Activated naive CD8-positive, alpha-beta T cell treated with anti-CD3 and anti-CD28 coated beads, Interleukin-2, amount 10 ng/mL, durations not matched to agents 7 days and 5 days (primary cell): Measurements from ENCODE around the gene ABHD17B. TPM values are rescaled to one million over a fixed set of nuclear protein-coding genes. Genes with fewer than 3 reads are reported as not detected.

ENCODE experiments used
- ATAC-seq: fragments of 150-1000 bp; cut with Tn5 transposase; one replicate; pipeline ENCODE4 v1.10.0; 2021; ENCODE audit warnings: low read depth, moderate library complexity
- POLR2A ChIA-PET: fragments of 350-600 bp; sonication (Branson Sonifier 250); formaldehyde crosslinking; loops from one replicate; lab custom pipeline; 2021; ENCODE audit warnings: antibody characterized with exemption; lab: Charles Lee
- DNase-seq: peaks from one replicate; pipeline ENCODE4 v3.0.0; 2021
- H3K27ac Mint-ChIP-seq: one replicate; pipeline ENCODE4 v1.8.0; 2022; ENCODE audit warnings: mild to moderate bottlenecking, mixed read lengths
- H3K27me3 Mint-ChIP-seq: one replicate; pipeline ENCODE4 v1.8.0; 2022; ENCODE audit warnings: mild to moderate bottlenecking, moderate library complexity, mixed read lengths
- H3K36me3 Mint-ChIP-seq: one replicate; pipeline ENCODE4 v1.8.0; 2021; ENCODE audit warnings: mild to moderate bottlenecking, mixed read lengths
- H3K4me1 Mint-ChIP-seq: one replicate; pipeline ENCODE4 v1.8.0; 2021; ENCODE audit warnings: mixed read lengths
- H3K4me3 Mint-ChIP-seq: one replicate; pipeline ENCODE4 v1.8.0; 2022; ENCODE audit warnings: mild to moderate bottlenecking, moderate library complexity, mixed read lengths
- H3K9me3 Mint-ChIP-seq: one replicate; pipeline ENCODE4 v1.8.0; 2021; ENCODE audit warnings: mixed read lengths
- total RNA-seq, 2 experiments: library from RNA; stranded (reverse); gene quantifications; one replicate each; pipeline ENCODE4 v1.2.3, GENCODE V29; 2021

ABHD17B gene
- total RNA-seq, 2 experiments from 2014 or later, result 25.2 to 25.6 TPM

DNA sequence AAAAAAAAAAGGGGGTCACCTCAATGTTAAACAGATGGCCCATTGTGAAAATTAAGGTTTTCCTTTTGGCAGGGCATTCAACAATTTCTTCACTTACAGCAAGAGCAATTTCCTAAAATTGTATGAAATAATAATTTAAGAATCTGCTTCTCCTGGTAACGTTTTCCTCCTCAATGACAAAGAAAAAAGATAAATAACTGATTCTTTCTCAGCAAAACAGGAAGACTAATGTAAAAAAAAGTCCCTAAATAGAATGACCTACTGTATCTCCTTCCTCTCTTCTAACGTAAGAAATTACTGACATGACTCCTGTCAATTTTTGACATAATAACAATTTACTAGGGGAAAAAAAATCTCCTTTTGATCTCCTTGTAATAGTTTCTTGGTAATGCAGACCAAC, 25.5 kb downstream of the ABHD17B start:
- DNase-seq (no peak), ATAC-seq (no peak)
- POLR2A ChIA-PET, result interaction anchor here (0.6 to 0.9 kb wide), 3 partner anchors 9 to 26 kb away, joined by 3 read pairs; partner anchors contain the start of genes ABHD17B and C9orf85
- Mint-ChIP-seq H3K9me3 (peaks cover 16% of the 10 kb centered on the region), H3K27me3 (no peaks in the 10 kb centered on the region), H3K4me1 (peaks cover 23% of the 10 kb centered on the region), H3K27ac (no peak overlapping the region), H3K4me3 (no peak overlapping the region), H3K36me3 (peaks cover 53% of the 10 kb centered on the region)

DNA sequence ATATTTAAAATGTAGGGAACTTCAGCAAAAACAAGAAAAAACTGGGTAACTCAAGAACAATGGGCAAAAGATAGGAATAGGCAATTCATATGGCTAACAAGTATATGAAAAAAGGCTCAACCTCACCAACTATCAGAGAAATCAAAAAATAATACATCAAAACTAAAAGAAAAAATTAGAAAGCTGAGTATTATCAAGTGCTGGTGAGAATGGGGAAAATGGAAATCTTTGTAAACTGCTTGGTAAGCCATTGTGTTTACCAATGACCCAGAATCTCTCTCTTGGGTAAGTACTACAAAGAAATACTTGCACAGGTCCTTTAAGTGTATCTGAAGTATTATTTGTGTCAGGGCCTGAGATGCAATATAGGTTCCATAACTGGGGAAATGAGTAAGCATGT, 27.0 kb downstream of the ABHD17B start:
- Mint-ChIP-seq H3K27ac (no peak overlapping the region), H3K4me1 (peaks cover 24% of the 10 kb centered on the region), H3K27me3 (no peaks in the 10 kb centered on the region), H3K4me3 (no peak overlapping the region), H3K36me3 (peaks cover 57% of the 10 kb centered on the region), H3K9me3 (peaks cover 24% of the 10 kb centered on the region)
- POLR2A ChIA-PET, result no interaction called here
- DNase-seq, result no peak
- ATAC-seq, result no peak

DNA sequence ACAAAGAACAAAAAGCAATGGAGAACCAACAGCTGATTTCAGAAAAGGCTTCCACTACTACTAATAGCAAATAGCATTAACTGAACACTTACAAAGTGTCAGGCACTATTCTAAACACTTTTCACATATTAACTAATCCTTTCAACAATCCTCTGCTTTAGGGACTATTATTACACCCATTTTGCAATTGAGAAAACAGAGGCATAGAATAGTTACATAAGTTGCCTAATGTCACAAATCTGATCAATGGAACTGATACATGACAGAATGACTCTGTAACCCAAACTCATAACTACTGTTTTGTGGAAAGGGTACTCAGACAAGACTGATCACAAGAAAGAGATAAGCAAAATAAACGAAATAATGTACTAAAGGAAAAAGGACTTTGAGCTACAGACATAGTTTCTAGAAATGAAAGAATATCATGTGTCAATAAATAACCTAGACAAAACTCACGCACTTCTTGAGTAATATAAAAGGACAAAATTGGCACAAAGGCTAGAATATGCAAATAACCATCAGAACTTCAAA, 31.3 kb downstream of the ABHD17B start:
- DNase-seq (no peak), ATAC-seq (no peak)
- no peak overlapping the region for H3K27ac Mint-ChIP-seq
- H3K4me1 Mint-ChIP-seq, result peaks cover 12% of the 10 kb centered on the region
- peaks cover 38% of the 10 kb centered on the region for H3K9me3 Mint-ChIP-seq
- H3K36me3 Mint-ChIP-seq, result peaks cover 63% of the 10 kb centered on the region
- H3K4me3 Mint-ChIP-seq, result no peak overlapping the region
- H3K27me3 Mint-ChIP-seq, result no peaks in the 10 kb centered on the region
- POLR2A ChIA-PET, result no interaction called here

DNA sequence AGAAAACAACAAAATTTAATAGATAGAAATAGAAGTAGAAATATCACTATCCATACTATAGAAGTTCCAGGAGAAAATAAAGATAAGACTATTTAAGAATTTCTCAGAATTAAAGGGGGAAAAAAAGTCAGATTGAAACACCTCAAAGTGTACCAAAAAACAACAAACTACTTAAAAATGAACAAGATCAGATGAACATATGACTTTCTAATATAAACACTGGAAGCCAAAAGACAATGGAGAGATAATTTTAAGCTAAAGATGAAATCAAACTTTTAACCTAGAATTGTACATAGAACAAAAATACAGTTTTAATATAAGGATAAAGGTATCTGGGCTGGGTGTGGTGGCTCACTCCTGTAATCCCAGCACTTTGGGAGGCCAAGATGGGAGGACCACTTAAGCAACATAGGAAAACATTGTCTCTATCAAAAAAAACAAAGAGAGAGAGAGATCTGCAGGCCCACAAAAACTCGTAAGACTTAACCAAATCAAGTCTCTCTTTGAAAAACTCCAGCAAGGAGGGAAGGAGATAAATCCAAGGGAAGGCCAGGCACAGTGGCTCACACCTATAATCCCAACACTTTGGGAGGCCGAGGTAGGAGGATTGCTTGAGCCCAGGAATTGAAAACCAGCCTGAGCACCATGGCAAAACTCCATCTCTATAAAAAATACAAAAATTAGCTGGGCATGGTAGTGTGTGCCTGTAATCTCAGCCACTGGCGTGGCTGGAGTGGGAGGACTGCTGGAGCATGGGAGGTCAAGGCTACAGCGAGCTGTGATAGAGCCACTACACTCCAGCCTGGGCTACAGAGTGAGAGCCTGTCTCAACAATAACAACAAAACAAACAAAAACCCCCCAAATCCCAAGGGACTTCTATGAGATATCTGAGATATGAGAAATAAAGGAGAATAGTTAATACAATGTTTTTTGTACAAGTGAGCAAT, 32.4 kb downstream of the ABHD17B start:
- H3K27ac Mint-ChIP-seq, result no peak overlapping the region
- POLR2A ChIA-PET, result no interaction called here
- H3K27me3 Mint-ChIP-seq, result no peaks in the 10 kb centered on the region
- no peak overlapping the region for H3K4me3 Mint-ChIP-seq
- H3K4me1 Mint-ChIP-seq, result peaks cover 12% of the 10 kb centered on the region
- DNase-seq (no peak), ATAC-seq (no peak)
- H3K9me3 Mint-ChIP-seq, result peaks cover 31% of the 10 kb centered on the region
- peaks cover 60% of the 10 kb centered on the region for H3K36me3 Mint-ChIP-seq

DNA sequence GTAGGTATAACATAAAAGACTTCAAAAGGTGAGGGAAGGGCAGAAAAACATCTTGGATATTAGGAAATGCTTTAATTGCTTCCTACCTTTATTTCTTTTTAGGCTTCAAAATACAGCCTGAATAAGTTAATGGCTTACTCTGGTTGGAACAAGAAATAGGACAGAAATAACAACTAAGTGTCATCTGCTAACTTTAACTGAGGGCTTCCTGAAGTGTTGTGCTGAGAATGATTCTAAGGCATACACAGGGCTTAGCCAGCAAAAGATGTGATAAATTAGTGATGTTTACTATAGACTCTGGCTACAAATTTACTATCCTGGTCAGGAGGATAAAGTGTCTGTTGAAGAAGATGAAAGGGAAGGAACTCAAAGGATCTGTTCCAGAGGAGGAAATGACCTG, 34.2 kb downstream of the ABHD17B start:
- H3K4me1 Mint-ChIP-seq, result peaks cover 11% of the 10 kb centered on the region
- POLR2A ChIA-PET, result no interaction called here
- H3K27ac Mint-ChIP-seq, result no peak overlapping the region
- ATAC-seq, result no peak
- peaks cover 49% of the 10 kb centered on the region for H3K36me3 Mint-ChIP-seq
- DNase-seq, result no peak
- no peaks in the 10 kb centered on the region for H3K27me3 Mint-ChIP-seq
- H3K9me3 Mint-ChIP-seq, result peaks cover 28% of the 10 kb centered on the region
- no peak overlapping the region for H3K4me3 Mint-ChIP-seq

DNA sequence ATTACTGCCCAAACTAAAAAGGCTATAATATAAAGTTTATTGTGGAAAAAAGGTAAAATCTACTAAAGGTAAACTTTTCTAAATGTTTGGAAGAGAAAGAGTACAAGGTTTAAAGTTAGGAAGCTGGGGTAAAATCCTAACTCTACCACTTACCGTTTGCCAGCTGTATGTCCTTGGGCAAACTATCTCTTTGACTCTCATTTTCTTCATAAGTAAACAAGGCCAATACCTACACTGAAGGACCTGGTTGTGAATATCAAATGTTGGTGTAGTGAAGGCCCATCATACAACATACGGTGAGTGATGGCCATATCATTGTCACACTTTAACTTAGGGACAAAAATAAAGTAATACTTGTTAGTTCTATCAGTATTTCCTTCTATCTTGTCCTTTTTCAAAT, 34.9 kb downstream of the ABHD17B start:
- Mint-ChIP-seq H3K4me3 (no peak overlapping the region), H3K27ac (no peak overlapping the region), H3K36me3 (peaks cover 42% of the 10 kb centered on the region), H3K4me1 (peaks cover 11% of the 10 kb centered on the region), H3K27me3 (no peaks in the 10 kb centered on the region), H3K9me3 (peaks cover 25% of the 10 kb centered on the region)
- no peak for DNase-seq
- POLR2A ChIA-PET, result no interaction called here
- ATAC-seq, result no peak

DNA sequence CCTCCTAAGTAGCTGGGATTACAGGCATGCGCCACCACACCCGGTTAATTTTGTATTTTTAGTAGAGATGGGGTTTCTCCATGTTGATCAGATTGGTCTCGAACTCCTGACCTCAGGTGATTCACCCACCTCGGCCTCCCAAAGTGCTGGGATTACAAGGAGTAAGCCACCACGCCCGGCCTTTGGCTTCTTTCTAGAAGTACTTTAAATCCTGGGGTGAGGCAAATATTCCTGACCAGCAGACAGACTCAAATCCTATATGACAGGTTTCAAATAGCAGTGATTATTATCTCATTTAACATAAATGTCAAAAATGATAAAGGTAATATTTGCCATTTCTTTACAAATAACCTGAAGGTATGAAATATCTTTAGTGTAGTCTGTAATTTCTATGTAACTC, 35.6 kb downstream of the ABHD17B start:
- POLR2A ChIA-PET, result no interaction called here
- Mint-ChIP-seq H3K27ac (no peak overlapping the region), H3K4me3 (no peak overlapping the region), H3K9me3 (peaks cover 22% of the 10 kb centered on the region), H3K4me1 (peaks cover 11% of the 10 kb centered on the region), H3K36me3 (peaks cover 40% of the 10 kb centered on the region), H3K27me3 (no peaks in the 10 kb centered on the region)
- ATAC-seq, result no peak
- no peak for DNase-seq

DNA sequence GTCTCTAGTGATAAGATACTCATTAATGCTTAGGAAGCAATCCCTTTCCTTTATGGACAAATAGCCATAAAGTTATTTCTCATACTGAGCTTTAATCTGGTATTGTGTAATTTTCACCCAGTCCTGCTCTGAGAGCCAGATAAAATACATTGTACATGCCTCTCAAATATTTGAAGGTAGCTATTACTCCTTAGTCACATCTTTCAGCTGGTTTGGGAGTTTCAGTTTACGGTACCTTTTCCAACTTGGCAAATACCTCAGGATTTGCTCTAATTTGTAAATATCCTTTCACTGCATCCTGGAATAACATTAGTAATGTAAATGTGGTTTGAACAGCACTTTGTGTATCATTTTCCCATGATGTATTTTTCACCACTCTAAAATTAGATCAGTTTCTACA, 47.4 kb downstream of the ABHD17B start:
- Mint-ChIP-seq H3K36me3 (peaks cover 62% of the 10 kb centered on the region), H3K27me3 (no peaks in the 10 kb centered on the region), H3K4me3 (no peak overlapping the region), H3K27ac (no peak overlapping the region), H3K9me3 (peaks cover 15% of the 10 kb centered on the region), H3K4me1 (peaks cover 2% of the 10 kb centered on the region)
- DNase-seq (no peak), ATAC-seq (no peak)
- POLR2A ChIA-PET, result no interaction called here

DNA sequence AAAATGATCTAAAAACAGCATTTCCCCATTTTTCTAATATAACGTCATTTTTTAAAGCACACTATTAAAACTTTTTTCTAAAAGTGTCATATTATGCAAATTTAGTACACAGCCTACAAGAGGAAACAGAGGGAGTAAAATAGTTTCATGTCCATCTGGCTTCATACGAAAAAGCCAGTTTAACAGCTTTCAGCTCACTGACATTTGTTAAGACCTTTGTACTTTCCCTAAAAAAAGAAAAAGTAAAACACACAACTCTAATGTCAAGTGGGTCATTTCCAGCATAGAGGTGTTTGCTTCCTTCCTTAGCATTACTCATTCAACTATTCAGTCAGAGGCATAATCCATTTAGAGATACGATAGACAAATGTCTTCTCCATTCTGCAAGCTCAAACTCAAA, 49.4 kb downstream of the ABHD17B start:
- no peak overlapping the region for H3K27ac Mint-ChIP-seq
- DNase-seq (no peak), ATAC-seq (no peak)
- peaks cover 19% of the 10 kb centered on the region for H3K9me3 Mint-ChIP-seq
- POLR2A ChIA-PET, result no interaction called here
- no peaks in the 10 kb centered on the region for H3K27me3 Mint-ChIP-seq
- H3K4me1 Mint-ChIP-seq, result peaks cover 3% of the 10 kb centered on the region
- no peak overlapping the region for H3K4me3 Mint-ChIP-seq
- H3K36me3 Mint-ChIP-seq, result peaks cover 54% of the 10 kb centered on the region

DNA sequence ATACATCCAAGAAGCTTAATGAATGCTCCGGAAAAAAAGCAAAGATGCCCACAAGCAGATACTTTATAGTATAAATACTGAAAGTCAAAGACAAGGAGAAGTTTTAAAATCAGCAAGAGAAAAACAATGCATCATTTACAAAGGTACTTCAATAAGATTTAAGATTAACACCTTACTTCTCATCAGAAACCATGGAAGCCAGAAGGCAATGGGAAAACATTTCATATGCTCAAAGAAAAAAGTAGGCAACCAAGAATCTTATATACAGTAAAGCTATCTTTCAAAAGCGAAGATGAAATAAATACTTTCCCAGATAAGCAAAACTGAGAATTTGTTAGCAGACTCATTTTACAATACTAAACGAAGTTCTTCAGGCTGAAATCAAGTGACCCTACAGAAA, 51.1 kb downstream of the ABHD17B start:
- Mint-ChIP-seq H3K27ac (no peak overlapping the region), H3K4me3 (no peak overlapping the region), H3K27me3 (no peaks in the 10 kb centered on the region), H3K4me1 (peaks cover 3% of the 10 kb centered on the region), H3K9me3 (peaks cover 19% of the 10 kb centered on the region), H3K36me3 (peaks cover 47% of the 10 kb centered on the region)
- POLR2A ChIA-PET, result no interaction called here
- no peak for ATAC-seq
- no peak for DNase-seq

DNA sequence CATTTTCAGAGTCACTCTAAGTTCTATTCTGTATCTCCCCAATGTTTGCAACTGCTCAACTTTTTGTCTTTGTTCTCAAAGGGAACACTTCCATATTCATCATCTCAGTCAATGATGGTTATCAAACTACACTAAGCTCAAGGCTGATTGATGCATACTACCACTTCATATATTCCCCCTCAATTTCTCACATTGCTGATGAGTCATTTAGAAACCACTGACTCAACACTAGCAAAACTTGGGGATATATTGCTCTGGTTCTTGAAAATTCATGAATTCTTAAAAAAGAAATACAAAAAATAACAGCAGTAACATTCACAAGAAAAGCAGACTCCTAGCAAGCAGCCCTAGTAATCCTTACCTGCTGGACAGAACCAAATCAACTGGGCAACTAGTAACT, 52.2 kb downstream of the ABHD17B start:
- Mint-ChIP-seq H3K27ac (no peak overlapping the region), H3K27me3 (no peaks in the 10 kb centered on the region), H3K4me3 (no peak overlapping the region), H3K4me1 (peaks cover 3% of the 10 kb centered on the region), H3K36me3 (peaks cover 39% of the 10 kb centered on the region), H3K9me3 (peaks cover 19% of the 10 kb centered on the region)
- DNase-seq, result no peak
- no peak for ATAC-seq
- POLR2A ChIA-PET, result interaction anchor here (1.3 kb wide), 1 partner anchor 52 kb away, joined by 3 read pairs; the partner anchor contains the start of gene ABHD17B

DNA sequence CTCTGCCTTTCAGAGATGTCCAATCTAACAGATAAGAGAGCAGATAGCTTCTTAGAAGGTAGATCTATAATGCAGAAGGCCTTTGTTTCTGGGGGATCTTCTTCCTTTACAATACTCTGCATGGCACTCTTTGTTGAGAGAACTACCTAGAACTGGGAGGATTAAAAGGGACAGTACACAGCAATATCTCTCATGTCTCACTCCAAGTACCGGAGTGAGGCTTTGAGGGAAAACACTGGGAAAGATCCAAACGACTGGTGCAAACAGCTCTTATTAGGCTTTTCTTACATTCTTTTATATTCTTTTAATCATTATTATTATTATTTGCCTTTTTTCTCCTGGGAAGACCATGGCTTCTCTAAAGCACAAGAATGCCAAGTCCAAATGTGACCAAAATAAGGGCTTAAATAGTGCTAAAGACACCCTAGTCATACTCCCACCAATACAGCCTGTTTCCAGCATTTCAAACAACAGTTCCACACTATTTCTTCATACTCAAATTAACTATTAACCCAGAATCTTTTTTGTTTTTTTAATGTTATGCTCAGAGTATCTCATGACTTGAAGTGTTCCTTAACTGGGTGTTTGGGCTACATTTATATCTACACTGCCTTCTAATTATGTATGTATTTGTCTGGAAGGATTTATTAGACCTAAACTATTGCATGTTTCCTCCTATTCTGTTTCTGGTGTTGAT, 52.7 kb downstream of the ABHD17B start:
- Mint-ChIP-seq H3K36me3 (peaks cover 33% of the 10 kb centered on the region), H3K27ac (no peak overlapping the region), H3K27me3 (no peaks in the 10 kb centered on the region), H3K4me1 (peaks cover 3% of the 10 kb centered on the region), H3K4me3 (no peak overlapping the region), H3K9me3 (peaks cover 19% of the 10 kb centered on the region)
- ATAC-seq, result no peak
- POLR2A ChIA-PET, result interaction anchor here (1.3 kb wide), 1 partner anchor 52 kb away, joined by 3 read pairs; the partner anchor contains the start of gene ABHD17B
- no peak for DNase-seq

DNA sequence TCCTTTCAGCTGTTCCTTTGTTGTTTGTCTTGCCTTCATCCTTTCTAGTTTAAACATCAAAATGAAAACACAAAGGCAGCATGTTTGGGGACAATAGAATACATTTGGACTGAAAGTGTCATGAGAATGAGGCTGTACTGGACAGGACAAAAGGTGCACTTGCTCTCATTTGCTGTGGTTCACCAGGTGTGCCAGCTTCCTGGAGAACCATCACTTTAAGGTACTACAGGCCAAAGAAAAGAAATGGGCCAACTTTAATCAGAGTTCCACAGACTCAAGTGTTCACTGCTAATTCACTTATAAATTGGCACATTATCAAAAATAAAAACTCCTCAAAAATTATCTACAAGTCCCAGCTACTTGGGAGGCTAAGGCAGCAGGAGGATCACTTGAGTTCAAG, 53.8 kb downstream of the ABHD17B start:
- Mint-ChIP-seq H3K36me3 (peaks cover 35% of the 10 kb centered on the region), H3K27me3 (no peaks in the 10 kb centered on the region), H3K27ac (no peak overlapping the region), H3K9me3 (peaks cover 20% of the 10 kb centered on the region), H3K4me1 (peaks cover 6% of the 10 kb centered on the region), H3K4me3 (no peak overlapping the region)
- POLR2A ChIA-PET, result no interaction called here
- no peak for DNase-seq
- ATAC-seq, result no peak
